Endometrial microvascular endothelial cells (primary cell): ENCODE results near the gene TGFBR2. TPM values are rescaled to one million over a fixed set of nuclear protein-coding genes. Genes with fewer than 3 reads are reported as not detected.

Source experiments
- in situ Hi-C: cut with HindIII; loops from 2 replicates; pipeline ENCODE4 v1.10.0; 2017; ENCODE audit warnings: low sequenced_read_pairs, low pct_unique_long_range_greater_than_20kb; ENCODE audit errors: inconsistent ontology term
- total RNA-seq: library from RNA; depleted of rRNA; stranded (reverse); fragments of >200 nt; gene quantifications from one replicate; pipeline ENCODE4 v1.2.3, GENCODE V29; 2015; ENCODE audit errors: inconsistent ontology term

The TGFBR2 gene
- total RNA-seq, 1 donor from 2014 or later, result 252 TPM

GRCh38 chr3:30679045-30679444 lies 72.6 kb downstream of the TGFBR2 start:
- in situ Hi-C loops, result no loop called here

- in situ Hi-C loops, result no loop called here
Observed at GRCh38 chr3:30680789-30681648, 74.6 kb downstream of the TGFBR2 start.

- in situ Hi-C loops, result no loop called here
Observed at GRCh38 chr3:30681649-30682211, 75.3 kb downstream of the TGFBR2 start.

- in situ Hi-C loops, result no loop called here
Observed at GRCh38 chr3:30682434-30683155, 76.2 kb downstream of the TGFBR2 start.

GRCh38 chr3:30683769-30684168 lies 77.4 kb downstream of the TGFBR2 start:
- in situ Hi-C loops, result no loop called here

GRCh38 chr3:30684356-30684755 lies 78.0 kb downstream of the TGFBR2 start:
- in situ Hi-C loops, result no loop called here

- in situ Hi-C loops, result no loop called here
Observed at GRCh38 chr3:30685267-30685667, 78.9 kb downstream of the TGFBR2 start.

- in situ Hi-C loops, result no loop called here
Observed at GRCh38 chr3:30686176-30686575, 79.8 kb downstream of the TGFBR2 start.

- in situ Hi-C loops, result no loop called here
Observed at GRCh38 chr3:30686799-30687198, 80.4 kb downstream of the TGFBR2 start.

- in situ Hi-C loops, result no loop called here
Observed at GRCh38 chr3:30687930-30688570, 81.6 kb downstream of the TGFBR2 start.

- in situ Hi-C loops, result no loop called here
Observed at GRCh38 chr3:30688776-30689641, 82.6 kb downstream of the TGFBR2 start.

- in situ Hi-C loops, result no loop called here
Observed at GRCh38 chr3:30690199-30690598, 83.8 kb downstream of the TGFBR2 start.

GRCh38 chr3:30691249-30691880 lies 85.0 kb downstream of the TGFBR2 start:
- in situ Hi-C loops, result no loop called here

GRCh38 chr3:30691944-30692343 lies 85.5 kb downstream of the TGFBR2 start:
- in situ Hi-C loops, result no loop called here

- in situ Hi-C loops, result no loop called here
Observed at GRCh38 chr3:30692498-30693130, 86.2 kb downstream of the TGFBR2 start.

GRCh38 chr3:30693470-30694120 lies 87.2 kb downstream of the TGFBR2 start:
- in situ Hi-C loops, result no loop called here

GRCh38 chr3:30694148-30694547 lies 87.7 kb downstream of the TGFBR2 start:
- in situ Hi-C loops, result no loop called here
